Fibroblast of mammary gland (primary cell): ENCODE data around the gene SIGLEC7.

Experiments used
- DNase-seq: peaks from one replicate; pipeline ENCODE4 v3.0.0-alpha.2; 2010; ENCODE audit warnings: low read depth
- H3K4me3 ChIP-seq: 2 replicates; pipeline ENCODE4 v1.5.1; 2011; ENCODE audit warnings: low read depth, mild to moderate bottlenecking, low read length, moderate library complexity; ENCODE audit not compliant: control insufficient read depth
- CTCF ChIP-seq: conservative IDR thresholded peaks from 2 replicates; pipeline ENCODE4 v1.5.1; 2011; ENCODE audit warnings: low read depth, low read length, inconsistent platforms; ENCODE audit not compliant: control insufficient read depth, insufficient read depth

Gene SIGLEC7

GRCh38 chr19:51135986-51136762 lies 5.9 kb upstream of the SIGLEC7 start:
- TF ChIP-seq CTCF: no peak
- DNase-seq: no peak
- H3K4me3 ChIP-seq: no peak overlapping the region

GRCh38 chr19:51136851-51137551 lies 5.1 kb upstream of the SIGLEC7 start:
- no peak for DNase-seq
- no peak overlapping the region for H3K4me3 ChIP-seq
- no peak for TF ChIP-seq CTCF

GRCh38 chr19:51137792-51138425 lies 4.2 kb upstream of the SIGLEC7 start:
- no peak overlapping the region for H3K4me3 ChIP-seq
- no peak for TF ChIP-seq CTCF
- DNase-seq: no peak

- no peak for TF ChIP-seq CTCF
- H3K4me3 ChIP-seq: no peak overlapping the region
- no peak for DNase-seq
Observed at GRCh38 chr19:51138549-51138979, 3.5 kb upstream of the SIGLEC7 start.

GRCh38 chr19:51139299-51140014 lies 2.6 kb upstream of the SIGLEC7 start:
- no peak for TF ChIP-seq CTCF
- DNase-seq: no peak
- H3K4me3 ChIP-seq: no peak overlapping the region

GRCh38 chr19:51140441-51140840 lies 1.7 kb upstream of the SIGLEC7 start:
- DNase-seq: no peak
- no peak overlapping the region for H3K4me3 ChIP-seq
- TF ChIP-seq CTCF: no peak
